Skeletal muscle satellite cell (primary cell): ENCODE data around the gene SLC35F3.
"Not testable (repeated sequence)": the region's sequence is repeated elsewhere in the genome, so short reads cannot be mapped to it uniquely, and the experiment has no call there.

Experiments used
- H3K27me3 ChIP-seq: 2 replicates; pipeline ENCODE4 v1.7.0; 2013; ENCODE audit warnings: low read length; ENCODE audit not compliant: control insufficient read depth, insufficient read depth
- H3K36me3 ChIP-seq: 2 replicates; pipeline ENCODE4 v1.7.0; 2013; ENCODE audit warnings: mild to moderate bottlenecking, control low read depth, low read length; ENCODE audit not compliant: insufficient read depth
- H3K4me1 ChIP-seq: 2 replicates; pipeline ENCODE4 v1.7.0; 2013; ENCODE audit warnings: low read length; ENCODE audit not compliant: control insufficient read depth, insufficient read depth
- H3K4me2 ChIP-seq: 2 replicates; pipeline ENCODE4 v1.7.0; 2013; ENCODE audit warnings: mild to moderate bottlenecking, low read length
- H3K4me3 ChIP-seq: 2 replicates; pipeline ENCODE4 v1.7.0; 2013; ENCODE audit warnings: low read length
- H3K9ac ChIP-seq: 2 replicates; pipeline ENCODE4 v1.7.0; 2013; ENCODE audit warnings: mild to moderate bottlenecking, low read depth, low read length, moderate library complexity
- H3K9me3 ChIP-seq: replicated peaks from 2 replicates; pipeline ENCODE4 v1.7.0; 2013; ENCODE audit warnings: mild to moderate bottlenecking, control low read depth, low read length

SLC35F3 gene

GRCh38 chr1:234150892-234151291 lies 246.4 kb downstream of the SLC35F3 start:
- no peak overlapping the region for H3K4me3 ChIP-seq
- H3K4me2 ChIP-seq = no peak overlapping the region
- H3K9ac ChIP-seq = no peak overlapping the region
- no peaks in the 10 kb centered on the region for H3K36me3 ChIP-seq
- H3K4me1 ChIP-seq = peaks cover 9% of the 10 kb centered on the region
- no peaks in the 10 kb centered on the region for H3K9me3 ChIP-seq
- H3K27me3 ChIP-seq = no peaks in the 10 kb centered on the region

GRCh38 chr1:234152344-234152743 lies 247.9 kb downstream of the SLC35F3 start:
- not testable (repeated sequence) for H3K36me3 ChIP-seq, H3K9ac ChIP-seq, H3K4me1 ChIP-seq, H3K27me3 ChIP-seq, H3K4me2 ChIP-seq, H3K9me3 ChIP-seq, H3K4me3 ChIP-seq

GRCh38 chr1:234154320-234155251 lies 250.1 kb downstream of the SLC35F3 start:
- Histone ChIP-seq H3K9me3 (no peaks in the 10 kb centered on the region), H3K36me3 (no peaks in the 10 kb centered on the region), H3K4me3 (no peak overlapping the region), H3K27me3 (no peaks in the 10 kb centered on the region), H3K4me2 (no peak overlapping the region), H3K9ac (no peak overlapping the region), H3K4me1 (peaks cover 5% of the 10 kb centered on the region)

- Histone ChIP-seq H3K27me3 (no peaks in the 10 kb centered on the region), H3K4me1 (no peaks in the 10 kb centered on the region), H3K4me2 (no peak overlapping the region), H3K9me3 (no peaks in the 10 kb centered on the region), H3K36me3 (no peaks in the 10 kb centered on the region), H3K9ac (no peak overlapping the region), H3K4me3 (no peak overlapping the region)
These were observed 258.2 kb downstream of the SLC35F3 start for GRCh38 chr1:234162661-234163060.

- Histone ChIP-seq H3K27me3 (no peaks in the 10 kb centered on the region), H3K9ac (no peak overlapping the region), H3K4me2 (no peak overlapping the region), H3K36me3 (no peaks in the 10 kb centered on the region), H3K4me1 (no peaks in the 10 kb centered on the region), H3K4me3 (no peak overlapping the region), H3K9me3 (no peaks in the 10 kb centered on the region)
These were observed 258.9 kb downstream of the SLC35F3 start for GRCh38 chr1:234163267-234163919.

- H3K9me3 ChIP-seq = no peaks in the 10 kb centered on the region
- no peak overlapping the region for H3K4me2 ChIP-seq
- no peaks in the 10 kb centered on the region for H3K27me3 ChIP-seq
- no peaks in the 10 kb centered on the region for H3K4me1 ChIP-seq
- H3K36me3 ChIP-seq = no peaks in the 10 kb centered on the region
- no peak overlapping the region for H3K4me3 ChIP-seq
- no peak overlapping the region for H3K9ac ChIP-seq
These were observed 259.7 kb downstream of the SLC35F3 start for GRCh38 chr1:234164098-234164709.

GRCh38 chr1:234168061-234168724 lies 263.7 kb downstream of the SLC35F3 start:
- no peak overlapping the region for H3K9ac ChIP-seq
- no peaks in the 10 kb centered on the region for H3K27me3 ChIP-seq
- H3K4me1 ChIP-seq = no peaks in the 10 kb centered on the region
- no peaks in the 10 kb centered on the region for H3K36me3 ChIP-seq
- no peak overlapping the region for H3K4me2 ChIP-seq
- no peaks in the 10 kb centered on the region for H3K9me3 ChIP-seq
- H3K4me3 ChIP-seq = no peak overlapping the region

GRCh38 chr1:234169161-234169849 lies 264.8 kb downstream of the SLC35F3 start:
- Histone ChIP-seq H3K4me1 (no peaks in the 10 kb centered on the region), H3K9ac (no peak overlapping the region), H3K4me3 (no peak overlapping the region), H3K9me3 (no peaks in the 10 kb centered on the region), H3K4me2 (no peak overlapping the region), H3K27me3 (no peaks in the 10 kb centered on the region), H3K36me3 (no peaks in the 10 kb centered on the region)

- no peak overlapping the region for H3K4me3 ChIP-seq
These were observed 265.6 kb downstream of the SLC35F3 start for GRCh38 chr1:234170067-234170466.

GRCh38 chr1:234170622-234171021 lies 266.1 kb downstream of the SLC35F3 start:
- no peaks in the 10 kb centered on the region for H3K27me3 ChIP-seq
- H3K36me3 ChIP-seq = no peaks in the 10 kb centered on the region
- H3K9ac ChIP-seq = no peak overlapping the region
- no peak overlapping the region for H3K4me3 ChIP-seq
- no peaks in the 10 kb centered on the region for H3K4me1 ChIP-seq
- H3K9me3 ChIP-seq = no peaks in the 10 kb centered on the region
- H3K4me2 ChIP-seq = no peak overlapping the region

More at GRCh38 chr1:234170067-234170466, 265.6 kb downstream of the SLC35F3 start:
- H3K4me1 ChIP-seq = no peaks in the 10 kb centered on the region
- no peaks in the 10 kb centered on the region for H3K36me3 ChIP-seq
- no peaks in the 10 kb centered on the region for H3K9me3 ChIP-seq
- no peaks in the 10 kb centered on the region for H3K27me3 ChIP-seq
- H3K4me2 ChIP-seq = no peak overlapping the region
- no peak overlapping the region for H3K9ac ChIP-seq

- Histone ChIP-seq H3K27me3 (no peaks in the 10 kb centered on the region), H3K9ac (no peak overlapping the region), H3K36me3 (no peaks in the 10 kb centered on the region), H3K4me2 (no peak overlapping the region), H3K9me3 (no peaks in the 10 kb centered on the region), H3K4me1 (no peaks in the 10 kb centered on the region), H3K4me3 (no peak overlapping the region)
These were observed 269.5 kb downstream of the SLC35F3 start for GRCh38 chr1:234173968-234174367.
